ENCODE data around the gene UNC119B. TPM values are rescaled to one million over a fixed set of nuclear protein-coding genes. Genes with fewer than 3 reads are reported as not detected.

The UNC119B gene
- total RNA-seq, 4 donors from 2014 or later = 4.7 to 8.7 (median 7.8) TPM

GRCh38 chr12:120710805-120711296 lies 593 bp downstream of the UNC119B start:
- H3K27ac ChIP-seq = peak overlapping the region; percentile 69 to 94 (median 85)
- ATAC-seq = peak; percentile 23 to 53
- no peak for DNase-seq
- H3K4me1 ChIP-seq = peaks cover 19 to 25% of the 10 kb centered on the region in 2 donors
- no peak for TF ChIP-seq CTCF (IDR thresholded peaks at IDR 0.05 in 4 of 5, conservative IDR thresholded peaks at IDR 0.05 in 1 of 5)
- intact Hi-C loops (cut with DNase I; ENCODE audit: low total_unique reads) = loop anchor here (2.0 to 10.0 kb wide), 2 partner anchors 24 to 264 kb away; partner anchors contain the start of genes HNF1A and MLEC
- H3K36me3 ChIP-seq = peaks cover 0 to 16% of the 10 kb centered on the region in 2 donors
- in situ Hi-C loops (cut with MboI; ENCODE audit: low sequenced_read_pairs in 4 of 4) = loop anchor here (5.0 to 10.0 kb wide), 4 partner anchors 64 to 264 kb away; partner anchors contain the start of genes POP5 (in 4 of the 4), CABP1 (in 1 of the 4) and HNF1A (in 1 of the 4)
- no peaks in the 10 kb centered on the region for H3K9me3 ChIP-seq
- no peaks in the 10 kb centered on the region for H3K27me3 ChIP-seq
- H3K4me3 ChIP-seq = peak overlapping the region; percentile 63 to 87 (median 74)

GRCh38 chr12:120711411-120711810 lies 1.2 kb downstream of the UNC119B start:
- TF ChIP-seq POLR2A (IDR thresholded peaks at IDR 0.05) (no peak), CTCF (IDR thresholded peaks at IDR 0.05 in 4 of 5, conservative IDR thresholded peaks at IDR 0.05 in 1 of 5) (no peak)
- Histone ChIP-seq H3K36me3 (peaks cover 0 to 22% of the 10 kb centered on the region in 2 donors), H3K27ac (peak overlapping the region; percentile 69 to 94 (median 85)), H3K4me3 (peak overlapping the region; percentile 63 to 87 (median 74)), H3K27me3 (no peaks in the 10 kb centered on the region), H3K9me3 (no peaks in the 10 kb centered on the region), H3K4me1 (peaks cover 19 to 25% of the 10 kb centered on the region in 2 donors)
- intact Hi-C loops (cut with DNase I; ENCODE audit: low total_unique reads) (loop anchor here (2.0 to 10.0 kb wide), 2 partner anchors 25 to 263 kb away; partner anchors contain the start of genes HNF1A and MLEC), in situ Hi-C loops (cut with MboI; ENCODE audit: low sequenced_read_pairs in 4 of 4) (loop anchor here (5.0 to 10.0 kb wide), 4 partner anchors 64 to 263 kb away; partner anchors contain the start of genes POP5 (in 4 of the 4), CABP1 (in 1 of the 4) and HNF1A (in 1 of the 4))
- ATAC-seq = no peak
- no peak for DNase-seq

GRCh38 chr12:120712610-120713009 lies 2.4 kb downstream of the UNC119B start:
- DNase-seq (no peak), ATAC-seq (no peak)
- H3K27ac ChIP-seq = peak overlapping the region in 1 of 4 donors; percentile 19
- H3K9me3 ChIP-seq = no peaks in the 10 kb centered on the region
- H3K4me3 ChIP-seq = no peak overlapping the region
- intact Hi-C loops (cut with DNase I; ENCODE audit: low total_unique reads) = loop anchor here (10.0 kb wide), 1 partner anchor 262 kb away; the partner anchor contains the start of gene HNF1A
- in situ Hi-C loops (cut with MboI; ENCODE audit: low sequenced_read_pairs in 4 of 4) = loop anchor here (5.0 to 10.0 kb wide), 4 partner anchors 65 to 262 kb away; partner anchors contain the start of genes POP5 (in 4 of the 4), CABP1 (in 1 of the 4) and HNF1A (in 1 of the 4)
- H3K36me3 ChIP-seq = peaks cover 0 to 34% of the 10 kb centered on the region in 2 donors
- TF ChIP-seq CTCF (IDR thresholded peaks at IDR 0.05 in 4 of 5, conservative IDR thresholded peaks at IDR 0.05 in 1 of 5) (no peak), POLR2A (IDR thresholded peaks at IDR 0.05) (no peak)
- H3K4me1 ChIP-seq = peaks cover 19 to 25% of the 10 kb centered on the region in 2 donors
- H3K27me3 ChIP-seq = no peaks in the 10 kb centered on the region

GRCh38 chr12:120713861-120714482 lies 3.7 kb downstream of the UNC119B start:
- H3K36me3 ChIP-seq = peaks cover 0 to 47% of the 10 kb centered on the region in 2 donors

More at GRCh38 chr12:120713861-120714482, 3.7 kb downstream of the UNC119B start:
- no peak overlapping the region for H3K4me3 ChIP-seq
- in situ Hi-C loops (cut with MboI; ENCODE audit: low sequenced_read_pairs in 4 of 4) (loop anchor here (5.0 to 10.0 kb wide), 4 partner anchors 67 to 261 kb away; partner anchors contain the start of genes POP5 (in 4 of the 4), CABP1 (in 1 of the 4) and HNF1A (in 1 of the 4)), intact Hi-C loops (cut with DNase I; ENCODE audit: low total_unique reads) (loop anchor here (1.0 to 10.0 kb wide), 3 partner anchors 67 to 261 kb away; partner anchors contain the start of gene HNF1A)
- DNase-seq (peak; percentile 64 to 72), ATAC-seq (peak; percentile 58 to 84)
- H3K27ac ChIP-seq = peak overlapping the region in 1 of 4 donors; percentile 32
- peaks cover 19 to 25% of the 10 kb centered on the region in 2 donors for H3K4me1 ChIP-seq
- TF ChIP-seq CTCF (IDR thresholded peaks at IDR 0.05 in 4 of 5, conservative IDR thresholded peaks at IDR 0.05 in 1 of 5) (peak; percentile 83 to 93 (median 84)), POLR2A (IDR thresholded peaks at IDR 0.05) (no peak)
- no peaks in the 10 kb centered on the region for H3K9me3 ChIP-seq
- no peaks in the 10 kb centered on the region for H3K27me3 ChIP-seq
